SH-SY5Y (cell line): ENCODE data around the gene ZNF670.

ENCODE experiments used
- GATA2 ChIP-seq: IDR thresholded peaks from 2 replicates; pipeline ENCODE4 v1.6.1; 2011; ENCODE audit warnings: mild to moderate bottlenecking, low read depth, low read length
- GATA3 ChIP-seq: IDR thresholded peaks from 2 replicates; pipeline ENCODE4 v1.6.1; 2011; ENCODE audit warnings: low read depth, mild to moderate bottlenecking, low read length, moderate library complexity

DNA sequence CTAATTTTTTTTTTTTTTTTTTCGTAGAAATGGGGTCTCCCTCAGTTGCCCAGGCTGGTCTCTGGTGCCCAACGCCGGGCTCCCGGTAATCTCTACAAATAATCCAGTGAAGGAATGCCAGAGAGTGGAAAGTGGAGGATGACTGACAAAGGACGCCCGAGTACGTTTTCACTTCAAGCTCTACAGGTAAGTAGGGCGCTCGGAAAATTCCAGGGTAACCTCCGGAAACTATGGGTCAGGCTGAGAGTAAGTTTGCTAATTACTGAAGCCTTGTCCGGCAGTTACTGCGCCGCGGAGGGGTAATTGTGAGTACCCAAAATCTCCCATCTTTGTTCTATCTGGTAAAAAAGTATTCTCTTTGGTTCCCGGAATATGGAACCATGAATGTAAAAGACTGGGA lies 27.4 kb upstream of the ZNF670 start:
- TF ChIP-seq GATA3 (no peak), GATA2 (no peak)
